Naive thymus-derived CD8-positive, alpha-beta T cell (primary cell): ENCODE results near the gene COPS6. TPM values are rescaled to one million over a fixed set of nuclear protein-coding genes. Genes with fewer than 3 reads are reported as not detected.

Experiments used
- ATAC-seq, 2 donors: fragments of 150-1000 bp; cut with Tn5 transposase in 1 of 2; sonication (Bioruptor Pico), chemical (Tn5 transposase) in 1 of 2; 1 replicate in 1 of 2; 2 replicates in 1 of 2; pipeline ENCODE4 v1.10.0; 2021; ENCODE audit warnings: mild to moderate bottlenecking in 2 of 2, moderate library complexity in 2 of 2
- POLR2A ChIA-PET: fragments of 350-600 bp; sonication (Branson Sonifier 250); formaldehyde crosslinking; loops from one replicate; lab custom pipeline; 2021; ENCODE audit warnings: antibody characterized with exemption; lab: Charles Lee
- DNase-seq, 10 donors: peaks; one replicate each; pipeline versions ENCODE4 v3.0.0 to v3.0.0-alpha.2; 2020 to 2022
- H3K27ac Mint-ChIP-seq, 10 donors: one replicate each; pipeline ENCODE4 v1.8.0; 2020 to 2022; ENCODE audit warnings: mild to moderate bottlenecking in 10 of 10, mixed read lengths in 10 of 10, moderate library complexity in 4 of 10, inconsistent platforms in 1 of 10
- H3K27me3 Mint-ChIP-seq, 5 donors: one replicate each; pipeline ENCODE4 v1.8.0; 2021 to 2022; ENCODE audit warnings: mixed read lengths in 5 of 5
- H3K36me3 Mint-ChIP-seq, 3 donors: one replicate each; pipeline ENCODE4 v1.8.0; 2020 to 2022; ENCODE audit warnings: mixed read lengths in 3 of 3, mild to moderate bottlenecking in 2 of 3, inconsistent platforms in 1 of 3
- H3K4me1 Mint-ChIP-seq, 4 donors: one replicate each; pipeline ENCODE4 v1.8.0; 2021 to 2022; ENCODE audit warnings: mixed read lengths in 4 of 4
- H3K4me3 Mint-ChIP-seq, 10 donors: one replicate each; pipeline ENCODE4 v1.8.0; 2020 to 2022; ENCODE audit warnings: mild to moderate bottlenecking in 10 of 10, mixed read lengths in 10 of 10, moderate library complexity in 6 of 10, inconsistent platforms in 1 of 10
- H3K9me3 Mint-ChIP-seq, 9 donors: one replicate each; pipeline ENCODE4 v1.8.0; 2020 to 2022; ENCODE audit warnings: mixed read lengths in 9 of 9, mild to moderate bottlenecking in 3 of 9, inconsistent platforms in 1 of 9, moderate library complexity in 1 of 9
- polyA plus RNA-seq, 3 donors: library from polyadenylated mRNA; unstranded; fragments of 300-500 nt; fragmentation: Illumina TruSeq; gene quantifications; one replicate each; pipeline ENCODE4 v1.2.3, GENCODE V29; 2021
- total RNA-seq, 8 experiments: library from RNA in 2 of 8; stranded (reverse) in 2 of 8; gene quantifications; one replicate each; pipeline ENCODE4 v1.2.3 and lab custom pipeline; 2021 to 2026

The COPS6 gene
- total and polyA plus RNA-seq, 5 experiments from 2014 or later, result 72.0 to 145 (median 107) TPM

GRCh38 chr7:100093925-100094486, 5.2 kb downstream of the COPS6 start:
- no peak overlapping the region for H3K4me3 Mint-ChIP-seq
- no peaks in the 10 kb centered on the region for H3K27me3 Mint-ChIP-seq
- H3K4me1 Mint-ChIP-seq, result peaks cover 24 to 49% (median 28%) of the 10 kb centered on the region in 4 donors
- no peaks in the 10 kb centered on the region for H3K9me3 Mint-ChIP-seq
- ATAC-seq (no peak), DNase-seq (no peak)
- peaks cover 12 to 93% (median 28%) of the 10 kb centered on the region in 3 donors for H3K36me3 Mint-ChIP-seq
- POLR2A ChIA-PET, result interaction anchor here (0.6 to 1.1 kb wide), 2 partner anchors 12 to 33 kb away, joined by 3 read pairs; partner anchors contain the start of genes MBLAC1 and ZNF3
- peak overlapping the region in 1 of 10 donors; percentile 17 for H3K27ac Mint-ChIP-seq

- peak overlapping the region in 3 of 10 donors; percentile 13 to 72 (median 55) for H3K27ac Mint-ChIP-seq
- H3K27me3 Mint-ChIP-seq, result no peaks in the 10 kb centered on the region
- peaks cover 24 to 49% (median 32%) of the 10 kb centered on the region in 4 donors for H3K4me1 Mint-ChIP-seq
- DNase-seq, result no peak
- POLR2A ChIA-PET, result interaction anchor here (0.6 to 1.1 kb wide), 2 partner anchors 31 to 68 kb away, joined by 3 to 5 read pairs; partner anchors contain the start of gene MBLAC1
- H3K36me3 Mint-ChIP-seq, result peaks cover 12 to 94% (median 37%) of the 10 kb centered on the region in 3 donors
- no peak for ATAC-seq
- H3K4me3 Mint-ChIP-seq, result no peak overlapping the region
- H3K9me3 Mint-ChIP-seq, result no peaks in the 10 kb centered on the region
Observed at GRCh38 chr7:100095289-100095688, 6.5 kb downstream of the COPS6 start.

- H3K9me3 Mint-ChIP-seq, result no peaks in the 10 kb centered on the region
- POLR2A ChIA-PET, result interaction anchor here (0.6 kb wide), 1 partner anchor 68 kb away, joined by 5 read pairs; no protein-coding TSS in a partner anchor
- peak overlapping the region in 2 of 10 donors; percentile 25 to 36 for H3K4me3 Mint-ChIP-seq
Observed at GRCh38 chr7:100095704-100096103, 6.9 kb downstream of the COPS6 start.

GRCh38 chr7:100098913-100099312, 10.1 kb downstream of the COPS6 start:
- no peaks in the 10 kb centered on the region for H3K9me3 Mint-ChIP-seq
- H3K27ac Mint-ChIP-seq, result peak overlapping the region; percentile 75 to 99 (median 97)
- H3K4me1 Mint-ChIP-seq, result peaks cover 26 to 50% (median 42%) of the 10 kb centered on the region in 4 donors
- POLR2A ChIA-PET, result interaction anchor here (0.6 to 6.9 kb wide), 7 partner anchors 10 to 330 kb away, joined by 3 to 252 read pairs (median 36); partner anchors contain the start of genes CNPY4, COPS6, MBLAC1 and MEPCE
- peaks cover 4 to 62% (median 29%) of the 10 kb centered on the region in 3 donors for H3K36me3 Mint-ChIP-seq
- H3K4me3 Mint-ChIP-seq, result peak overlapping the region; percentile 91 to 97 (median 95)
- no peaks in the 10 kb centered on the region for H3K27me3 Mint-ChIP-seq
- no peak for DNase-seq
- ATAC-seq, result no peak

More at GRCh38 chr7:100095704-100096103, 6.9 kb downstream of the COPS6 start:
- DNase-seq (no peak), ATAC-seq (no peak)
- H3K36me3 Mint-ChIP-seq, result peaks cover 12 to 90% (median 37%) of the 10 kb centered on the region in 3 donors
- H3K27me3 Mint-ChIP-seq, result no peaks in the 10 kb centered on the region
- peaks cover 22 to 47% (median 32%) of the 10 kb centered on the region in 4 donors for H3K4me1 Mint-ChIP-seq
- H3K27ac Mint-ChIP-seq, result peak overlapping the region in 3 of 10 donors; percentile 24 to 72 (median 55)

GRCh38 chr7:100099452-100099851, 10.7 kb downstream of the COPS6 start:
- no peaks in the 10 kb centered on the region for H3K9me3 Mint-ChIP-seq
- H3K27ac Mint-ChIP-seq, result peak overlapping the region; percentile 93 to 99 (median 97)
- H3K4me1 Mint-ChIP-seq, result peaks cover 26 to 50% (median 43%) of the 10 kb centered on the region in 4 donors
- POLR2A ChIA-PET, result interaction anchor here (0.6 to 6.9 kb wide), 8 partner anchors 11 to 784 kb away, joined by 3 to 252 read pairs (median 31); partner anchors contain the start of genes CNPY4, COPS6, MBLAC1 and MEPCE
- peak overlapping the region; percentile 91 to 97 (median 95) for H3K4me3 Mint-ChIP-seq
- H3K36me3 Mint-ChIP-seq, result peaks cover 4 to 56% (median 29%) of the 10 kb centered on the region in 3 donors
- no peak for ATAC-seq
- H3K27me3 Mint-ChIP-seq, result no peaks in the 10 kb centered on the region
- DNase-seq, result peak in 2 of 10 donors; percentile 25 to 26

- POLR2A ChIA-PET, result interaction anchor here (0.6 to 6.9 kb wide), 23 partner anchors 12 to 1994 kb away, joined by 3 to 252 read pairs (median 6); partner anchors contain the start of genes BUD31, CNPY4, COPS6 and MBLAC1
- DNase-seq (peak; percentile 77 to 97 (median 86)), ATAC-seq (peak; percentile 73 to 76)
- no peaks in the 10 kb centered on the region for H3K9me3 Mint-ChIP-seq
- peaks cover 26 to 49% (median 43%) of the 10 kb centered on the region in 4 donors for H3K4me1 Mint-ChIP-seq
- H3K27ac Mint-ChIP-seq, result peak overlapping the region; percentile 93 to 99 (median 97)
- peak overlapping the region; percentile 91 to 97 (median 95) for H3K4me3 Mint-ChIP-seq
- H3K36me3 Mint-ChIP-seq, result peaks cover 4 to 45% (median 24%) of the 10 kb centered on the region in 3 donors
- H3K27me3 Mint-ChIP-seq, result no peaks in the 10 kb centered on the region
Observed at GRCh38 chr7:100100420-100101015, 11.7 kb downstream of the COPS6 start.

- peaks cover 4 to 38% (median 22%) of the 10 kb centered on the region in 3 donors for H3K36me3 Mint-ChIP-seq
- no peaks in the 10 kb centered on the region for H3K9me3 Mint-ChIP-seq
- H3K4me1 Mint-ChIP-seq, result peaks cover 22 to 45% (median 42%) of the 10 kb centered on the region in 4 donors
- peak; percentile 90 to 97 (median 94) for DNase-seq
- POLR2A ChIA-PET, result interaction anchor here (0.6 to 6.9 kb wide), 25 partner anchors 11 to 1995 kb away, joined by 3 to 252 read pairs (median 6); partner anchors contain the start of genes BUD31, CNPY4, COPS6 and MBLAC1
- H3K27me3 Mint-ChIP-seq, result no peaks in the 10 kb centered on the region
- peak within 1 kb of the TSS; percentile 93 to 99 (median 97) for H3K27ac Mint-ChIP-seq
- peak; percentile 86 to 87 for ATAC-seq
- H3K4me3 Mint-ChIP-seq, result peak within 1 kb of the TSS; percentile 91 to 97 (median 95)
Observed at GRCh38 chr7:100101016-100101862, 12.5 kb downstream of the COPS6 start, which contains the start of the genes AP4M1 and MCM7. Gene AP4M1 (plus strand): TSS chr7:100101643. CDS start chr7:100101715, 72 bp downstream. Gene MCM7 (minus strand): TSS chr7:100101397. CDS start chr7:100101294, 103 bp downstream.

GRCh38 chr7:100102950-100103840, 14.4 kb downstream of the COPS6 start:
- ATAC-seq (no peak), DNase-seq (no peak)
- POLR2A ChIA-PET, result interaction anchor here (0.7 to 6.9 kb wide), 9 partner anchors 9 to 333 kb away, joined by 3 to 252 read pairs (median 26); partner anchors contain the start of genes CNPY4, COPS6, MBLAC1 and MEPCE
- Mint-ChIP-seq H3K9me3 (no peaks in the 10 kb centered on the region), H3K27me3 (no peaks in the 10 kb centered on the region), H3K36me3 (peaks cover under 1 to 31% (median 18%) of the 10 kb centered on the region in 3 donors), H3K27ac (peak overlapping the region in 9 of 10 donors; percentile 43 to 99 (median 65)), H3K4me3 (peak overlapping the region; percentile 60 to 97 (median 75)), H3K4me1 (peaks cover 18 to 35% (median 33%) of the 10 kb centered on the region in 4 donors)

- peaks cover 7 to 13% (median 11%) of the 10 kb centered on the region in 4 donors for H3K4me1 Mint-ChIP-seq
- POLR2A ChIA-PET, result interaction anchor here (1.1 to 6.9 kb wide), 2 partner anchors 14 to 18 kb away, joined by 3 to 252 read pairs; partner anchors contain the start of genes CNPY4, MBLAC1 and TAF6
- no peak for DNase-seq
- no peak for ATAC-seq
- peak overlapping the region in 1 of 10 donors; percentile 25 for H3K27ac Mint-ChIP-seq
- H3K9me3 Mint-ChIP-seq, result no peaks in the 10 kb centered on the region
- H3K4me3 Mint-ChIP-seq, result no peak overlapping the region
- peaks cover 0 to 39% (median 4%) of the 10 kb centered on the region in 3 donors for H3K36me3 Mint-ChIP-seq
- H3K27me3 Mint-ChIP-seq, result no peaks in the 10 kb centered on the region
Observed at GRCh38 chr7:100105534-100105933, 16.8 kb downstream of the COPS6 start.

GRCh38 chr7:100106633-100107032, 17.9 kb downstream of the COPS6 start:
- Mint-ChIP-seq H3K27me3 (no peaks in the 10 kb centered on the region), H3K4me1 (peaks cover 3 to 11% (median 6%) of the 10 kb centered on the region in 4 donors), H3K4me3 (no peak overlapping the region), H3K9me3 (no peaks in the 10 kb centered on the region), H3K36me3 (peaks cover 0 to 50% (median 7%) of the 10 kb centered on the region in 3 donors), H3K27ac (peak overlapping the region in 1 of 10 donors; percentile 78)
- POLR2A ChIA-PET, result interaction anchor here (0.5 to 1.1 kb wide), 2 partner anchors 13 to 75 kb away, joined by 3 read pairs; no protein-coding TSS in a partner anchor
- DNase-seq (no peak), ATAC-seq (no peak)
